Fibroblast of skin of scalp (primary cell): ENCODE data around the gene BAIAP2L2.

ENCODE experiments used
- DNase-seq: peaks from one replicate; pipeline ENCODE4 v3.0.0-alpha.2; 2013

Gene BAIAP2L2

GRCh38 chr22:38036392-38037062 is 74.0 kb downstream of the BAIAP2L2 start:
- no peak for DNase-seq

- no peak for DNase-seq
Observed at GRCh38 chr22:38035530-38035885, 75.0 kb downstream of the BAIAP2L2 start.
